ENCODE data around the gene F7.

DNA sequence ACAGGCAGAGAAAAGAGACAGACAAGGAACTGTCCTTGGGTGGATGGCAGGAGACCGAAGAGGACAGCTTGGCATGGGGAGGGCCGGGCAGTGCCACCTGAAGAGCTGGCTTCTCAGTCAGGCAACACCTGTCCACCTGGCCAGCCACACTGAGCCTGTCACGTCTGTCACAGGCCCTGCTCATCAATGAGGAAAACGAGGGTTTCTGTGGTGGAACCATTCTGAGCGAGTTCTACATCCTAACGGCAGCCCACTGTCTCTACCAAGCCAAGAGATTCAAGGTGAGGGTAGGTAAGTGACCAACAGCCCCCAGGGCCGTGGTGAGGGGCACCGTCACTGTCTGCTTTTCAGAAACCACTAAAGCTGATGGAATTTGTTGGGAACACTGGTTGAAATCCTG, 41.6 kb downstream of the F7 start:
- TF ChIP-seq CTCF (IDR thresholded peaks at IDR 0.05), result no peak
- TF ChIP-seq MYC (IDR thresholded peaks at IDR 0.05; ENCODE audit: borderline replicate concordance, low read length), result no peak
- TF ChIP-seq RFX5 (IDR thresholded peaks at IDR 0.05), result no peak
- TF ChIP-seq EP300 (IDR thresholded peaks at IDR 0.05), result no peak
- TF ChIP-seq POLR2A (IDR thresholded peaks at IDR 0.05; ENCODE audit: low read length), result no peak
- no peak for TF ChIP-seq RAD21 (conservative IDR thresholded peaks at IDR 0.05 in 1 of 2, IDR thresholded peaks at IDR 0.05 in 1 of 2)

Data from A549 (cell line).